ENCODE measurements around the gene APP.

GRCh38 chr21:26070121-26070520 lies 100.4 kb downstream of the APP start:
- TF ChIP-seq MAX (IDR thresholded peaks at IDR 0.05) (no peak), FOXM1 (IDR thresholded peaks at IDR 0.05; ENCODE audit: borderline replicate concordance, low read depth) (no peak), TCF12 (IDR thresholded peaks at IDR 0.05; ENCODE audit: low read depth) (no peak), CEBPB (IDR thresholded peaks at IDR 0.05) (no peak), YY1 (IDR thresholded peaks at IDR 0.05; ENCODE audit: low read depth) (no peak), ZBTB7A (IDR thresholded peaks at IDR 0.05; ENCODE audit: low read depth) (no peak), REST (IDR thresholded peaks at IDR 0.05; ENCODE audit: low read depth) (no peak), RAD21 (IDR thresholded peaks at IDR 0.05; ENCODE audit: low read depth) (no peak), TEAD4 (IDR thresholded peaks at IDR 0.05) (no peak), EP300 (IDR thresholded peaks at IDR 0.05; ENCODE audit: borderline replicate concordance) (no peak), TAF1 (IDR thresholded peaks at IDR 0.05; ENCODE audit: low read depth) (no peak), NFIC (IDR thresholded peaks at IDR 0.05) (no peak), CREB1 (IDR thresholded peaks at IDR 0.05; ENCODE audit: low read depth) (no peak)

All from Ishikawa (cell line).